Upper lobe of left lung (tissue), 6 donors: ENCODE measurements around the gene THOC5. TPM values are rescaled to one million over a fixed set of nuclear protein-coding genes. Genes with fewer than 3 reads are reported as not detected.

Experiments
- ATAC-seq, 2 donors: fragments of 200-7000 bp; cut with Tn5 transposase; one replicate each; pipeline ENCODE4 v1.9.1; 2022; ENCODE audit warnings: mild to moderate bottlenecking in 2 of 2, moderate library complexity in 2 of 2; ENCODE audit not compliant: low FRiP score in 2 of 2
- DNase-seq, 2 donors: peaks; one replicate each; pipeline ENCODE4 v3.0.0-alpha.2; 2019 to 2020
- H3K27ac ChIP-seq, 4 donors: fragments of 200-600 bp; sonication (generic); one replicate each; pipeline ENCODE4 v1.5.1; 2016 to 2019
- H3K27me3 ChIP-seq, 4 donors: fragments of 200-600 bp; sonication (generic); one replicate each; pipeline ENCODE4 v1.5.1; 2017 to 2019
- H3K36me3 ChIP-seq, 4 donors: fragments of 200-600 bp; sonication (generic); one replicate each; pipeline ENCODE4 v1.5.1; 2016 to 2019
- H3K4me1 ChIP-seq, 4 donors: fragments of 200-600 bp; sonication (generic); one replicate each; pipeline ENCODE4 v1.5.1; 2018 to 2019
- H3K4me3 ChIP-seq, 4 donors: fragments of 200-600 bp; sonication (generic); one replicate each; pipeline ENCODE4 v1.5.1; 2017 to 2019; ENCODE audit warnings: mild to moderate bottlenecking in 2 of 4, moderate library complexity in 1 of 4
- H3K9me3 ChIP-seq, 4 donors: fragments of 200-600 bp; sonication (generic); one replicate each; pipeline ENCODE4 v1.5.1; 2018 to 2019
- EP300 ChIP-seq, 4 donors: sonication (generic); formaldehyde crosslinking; IDR thresholded peaks; one replicate each; pipeline ENCODE4 v1.5.1; 2017; ENCODE audit warnings: antibody characterized with exemption in 4 of 4, control low read depth in 2 of 4
- POLR2A ChIP-seq, 4 donors: fragments of 450-650 bp; IDR thresholded peaks; one replicate each; pipeline ENCODE4 v1.5.1; 2016 to 2017; ENCODE audit warnings: antibody characterized with exemption in 4 of 4, mild to moderate bottlenecking in 2 of 4
- POLR2AphosphoS5 ChIP-seq, 2 donors: sonication (generic); formaldehyde crosslinking; IDR thresholded peaks; one replicate each; pipeline ENCODE4 v1.5.1; 2017; ENCODE audit warnings: antibody characterized with exemption in 2 of 2
- WGBS, 2 donors: methylation state at CpG; one replicate each; pipeline ENCODE4 v1.1.5; 2017 to 2018; 5-methylcytosine and 5-hydroxymethylcytosine counted together
- total RNA-seq, 6 donors: library from RNA; depleted of rRNA in 4 of 6; stranded (reverse); fragments of >200 nt in 4 of 6; gene quantifications; one replicate each; pipeline versions ENCODE4 v1.1.0 to v1.2.1, GENCODE V29; 2016 to 2021
- TF ChIP-seq, protein P1 (sequence below), 6 experiments: fragments of 450-650 bp in 4 of 6; fragments of 200-600 bp in 2 of 6; sonication (generic) in 2 of 6; IDR thresholded peaks; one replicate each; pipeline ENCODE4 v1.5.1; 2016 to 2019; ENCODE audit warnings: antibody characterized with exemption in 6 of 6
- donor health status: DM: no; HTN: no; CAD: no; lungs with moderate emphysema.
- donor health status: DM: no; HTN: yes; CAD: no; lungs with severe emphysema.

Gene THOC5
- total RNA-seq, 6 donors from 2014 or later = 30.1 to 126 (median 57.4) TPM

DNA sequence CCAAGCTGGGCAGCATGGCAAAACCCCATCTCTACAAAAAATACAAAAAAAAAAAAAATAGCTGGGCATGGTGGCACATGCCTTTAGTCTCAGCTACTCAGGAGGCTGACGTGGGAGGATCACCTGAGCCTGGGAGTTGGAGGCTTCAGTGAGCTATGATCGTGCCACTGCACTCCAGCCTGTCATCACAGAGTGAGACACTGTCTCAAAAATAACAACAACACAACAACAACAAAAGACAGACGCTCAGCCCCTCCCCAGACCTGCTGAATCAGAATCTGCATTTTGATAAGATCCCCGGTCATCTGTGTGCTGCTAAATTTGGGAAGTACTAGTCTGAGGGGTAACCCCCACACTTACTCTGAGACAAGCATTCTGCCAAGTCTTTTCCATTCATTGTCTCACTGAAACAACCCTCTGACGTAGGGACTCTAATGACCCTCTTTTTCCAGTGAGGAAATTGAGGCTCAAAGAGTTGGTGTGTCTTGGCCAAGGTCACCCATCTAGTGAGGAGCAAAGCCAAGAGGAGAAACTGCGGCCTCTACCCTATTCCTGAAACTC, 66.1 kb downstream of the THOC5 start:
- 85 to 86% methylated on average over 6 of the region's 6 CpGs for WGBS, 2 donors
- ATAC-seq = no peak

DNA sequence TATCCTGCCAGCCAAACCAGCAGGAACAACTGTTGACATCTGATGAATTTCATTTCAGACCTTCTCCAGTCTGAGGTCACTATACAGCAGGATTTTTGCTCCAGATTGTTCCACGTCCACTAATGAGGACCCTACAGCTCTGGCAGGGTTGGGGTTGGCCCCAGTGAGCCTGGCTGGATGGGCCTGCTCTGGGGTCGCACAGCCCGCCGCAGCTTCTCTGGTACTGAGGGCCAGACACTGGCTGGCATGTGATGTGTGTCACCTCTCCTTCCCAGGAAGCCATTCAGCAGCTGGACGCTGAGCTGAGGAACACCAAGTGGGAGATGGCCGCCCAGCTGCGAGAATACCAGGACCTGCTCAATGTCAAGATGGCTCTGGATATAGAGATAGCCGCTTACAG, 68.1 kb downstream of the THOC5 start:
- peaks cover 2 to 19% (median 11%) of the 10 kb centered on the region in 4 donors for H3K27me3 ChIP-seq
- WGBS, 2 donors = 80 to 89% methylated on average over 8 of the region's 8 CpGs
- no peaks in the 10 kb centered on the region for H3K9me3 ChIP-seq
- TF ChIP-seq POLR2A (IDR thresholded peaks at IDR 0.05) = no peak
- no peak for TF ChIP-seq EP300 (IDR thresholded peaks at IDR 0.05)
- ATAC-seq (no peak), DNase-seq (no peak)
- no peaks in the 10 kb centered on the region for H3K36me3 ChIP-seq
- H3K27ac ChIP-seq = no peak overlapping the region
- H3K4me1 ChIP-seq = peaks cover 6 to 14% (median 9%) of the 10 kb centered on the region in 4 donors
- no peak overlapping the region for H3K4me3 ChIP-seq

More for the DNA sequence above, 66.1 kb downstream of the THOC5 start:
- Histone ChIP-seq H3K36me3 (no peaks in the 10 kb centered on the region), H3K27ac (no peak overlapping the region), H3K4me1 (no peaks in the 10 kb centered on the region), H3K27me3 (no peaks in the 10 kb centered on the region), H3K9me3 (no peaks in the 10 kb centered on the region), H3K4me3 (no peak overlapping the region)
- TF ChIP-seq, protein P1, sequence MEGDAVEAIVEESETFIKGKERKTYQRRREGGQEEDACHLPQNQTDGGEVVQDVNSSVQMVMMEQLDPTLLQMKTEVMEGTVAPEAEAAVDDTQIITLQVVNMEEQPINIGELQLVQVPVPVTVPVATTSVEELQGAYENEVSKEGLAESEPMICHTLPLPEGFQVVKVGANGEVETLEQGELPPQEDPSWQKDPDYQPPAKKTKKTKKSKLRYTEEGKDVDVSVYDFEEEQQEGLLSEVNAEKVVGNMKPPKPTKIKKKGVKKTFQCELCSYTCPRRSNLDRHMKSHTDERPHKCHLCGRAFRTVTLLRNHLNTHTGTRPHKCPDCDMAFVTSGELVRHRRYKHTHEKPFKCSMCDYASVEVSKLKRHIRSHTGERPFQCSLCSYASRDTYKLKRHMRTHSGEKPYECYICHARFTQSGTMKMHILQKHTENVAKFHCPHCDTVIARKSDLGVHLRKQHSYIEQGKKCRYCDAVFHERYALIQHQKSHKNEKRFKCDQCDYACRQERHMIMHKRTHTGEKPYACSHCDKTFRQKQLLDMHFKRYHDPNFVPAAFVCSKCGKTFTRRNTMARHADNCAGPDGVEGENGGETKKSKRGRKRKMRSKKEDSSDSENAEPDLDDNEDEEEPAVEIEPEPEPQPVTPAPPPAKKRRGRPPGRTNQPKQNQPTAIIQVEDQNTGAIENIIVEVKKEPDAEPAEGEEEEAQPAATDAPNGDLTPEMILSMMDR (IDR thresholded peaks at IDR 0.05) = no peak
- no peak for TF ChIP-seq POLR2A (IDR thresholded peaks at IDR 0.05)
- TF ChIP-seq POLR2AphosphoS5 (IDR thresholded peaks at IDR 0.05) = no peak
- TF ChIP-seq EP300 (IDR thresholded peaks at IDR 0.05) = no peak
- DNase-seq = no peak

DNA sequence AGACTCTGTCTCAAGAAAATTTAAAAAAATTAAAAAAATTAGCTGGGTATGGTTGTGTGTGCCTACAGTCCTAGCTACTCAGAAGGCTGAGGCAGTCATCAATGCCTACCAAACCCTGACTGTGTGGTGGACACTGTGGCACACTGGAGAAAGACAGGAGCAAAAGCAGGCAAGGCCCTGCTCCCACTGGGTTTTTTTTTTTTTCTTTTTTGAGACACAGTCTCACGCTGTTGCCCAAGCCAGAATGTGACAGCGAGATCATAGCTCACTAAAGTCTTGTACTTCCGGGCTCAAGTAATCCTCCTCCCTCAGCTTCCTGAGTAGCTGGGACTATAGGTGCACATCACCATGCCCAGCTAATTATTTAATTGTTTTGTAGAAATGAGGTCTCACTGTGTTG, 68.9 kb downstream of the THOC5 start:
- WGBS, 2 donors = 96 to 98% methylated on average over 3 of the region's 3 CpGs
- Histone ChIP-seq H3K36me3 (no peaks in the 10 kb centered on the region), H3K9me3 (no peaks in the 10 kb centered on the region), H3K4me3 (no peak overlapping the region), H3K4me1 (peaks cover 11 to 22% (median 16%) of the 10 kb centered on the region in 4 donors), H3K27me3 (peaks cover 4 to 27% (median 19%) of the 10 kb centered on the region in 4 donors), H3K27ac (no peak overlapping the region)
- no peak for ATAC-seq
- TF ChIP-seq POLR2AphosphoS5 (IDR thresholded peaks at IDR 0.05) = no peak
- TF ChIP-seq, protein P1 (IDR thresholded peaks at IDR 0.05) = no peak
- no peak for TF ChIP-seq POLR2A (IDR thresholded peaks at IDR 0.05)
- TF ChIP-seq EP300 (IDR thresholded peaks at IDR 0.05) = no peak
- DNase-seq = no peak

DNA sequence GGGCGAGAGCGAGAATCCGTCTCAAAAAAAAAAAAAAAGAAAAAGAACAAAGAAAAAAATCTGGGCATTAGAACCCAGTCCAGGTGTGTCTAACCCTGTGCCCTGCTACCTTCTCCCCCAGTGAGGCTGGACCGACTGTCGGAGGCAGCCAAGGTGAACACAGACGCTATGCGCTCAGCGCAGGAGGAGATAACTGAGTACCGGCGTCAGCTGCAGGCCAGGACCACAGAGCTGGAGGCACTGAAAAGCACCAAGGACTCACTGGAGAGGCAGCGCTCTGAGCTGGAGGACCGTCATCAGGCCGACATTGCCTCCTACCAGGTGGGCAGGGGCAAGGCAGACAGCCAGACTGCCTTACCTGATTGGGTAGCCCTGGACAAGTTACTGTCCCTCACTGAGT, 70.3 kb downstream of the THOC5 start:
- Histone ChIP-seq H3K27me3 (peaks cover 4 to 35% (median 24%) of the 10 kb centered on the region in 4 donors), H3K4me1 (peaks cover 11 to 22% (median 16%) of the 10 kb centered on the region in 4 donors), H3K4me3 (no peak overlapping the region), H3K36me3 (no peaks in the 10 kb centered on the region), H3K27ac (no peak overlapping the region), H3K9me3 (no peaks in the 10 kb centered on the region)
- ATAC-seq (no peak), DNase-seq (no peak)
- TF ChIP-seq EP300 (IDR thresholded peaks at IDR 0.05) (no peak), POLR2A (IDR thresholded peaks at IDR 0.05) (no peak), POLR2AphosphoS5 (IDR thresholded peaks at IDR 0.05) (no peak)
- TF ChIP-seq, protein P1 (IDR thresholded peaks at IDR 0.05) = no peak
- 92 to 94% methylated on average over 10 to 13 of the region's 13 CpGs for WGBS, 2 donors

DNA sequence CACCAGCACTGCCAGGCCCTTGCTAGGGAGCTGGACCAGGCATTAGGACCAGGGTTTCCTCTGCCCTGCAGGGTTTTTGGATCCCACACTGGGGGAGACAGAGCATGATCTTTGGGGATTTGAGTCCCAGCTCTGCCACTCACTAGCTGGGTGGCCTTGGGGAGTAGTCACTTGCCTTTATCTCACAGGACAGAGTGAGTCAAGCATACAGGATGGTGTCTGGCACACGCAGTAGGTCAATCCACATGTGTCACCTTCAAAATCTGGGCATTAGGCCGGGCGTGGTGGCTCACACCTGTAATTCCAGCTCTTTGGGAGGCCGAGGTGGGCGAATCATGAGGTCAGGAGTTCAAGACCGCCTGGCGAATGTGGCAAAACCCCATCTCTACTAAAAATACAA, 70.8 kb downstream of the THOC5 start:
- TF ChIP-seq POLR2A (IDR thresholded peaks at IDR 0.05) (no peak), POLR2AphosphoS5 (IDR thresholded peaks at IDR 0.05) (no peak), EP300 (IDR thresholded peaks at IDR 0.05) (no peak)
- TF ChIP-seq, protein P1 (IDR thresholded peaks at IDR 0.05) = no peak
- peaks cover 4 to 35% (median 25%) of the 10 kb centered on the region in 4 donors for H3K27me3 ChIP-seq

More for the DNA sequence above, 70.8 kb downstream of the THOC5 start:
- DNase-seq = no peak
- Histone ChIP-seq H3K36me3 (no peaks in the 10 kb centered on the region), H3K9me3 (no peaks in the 10 kb centered on the region), H3K27ac (no peak overlapping the region), H3K4me3 (no peak overlapping the region), H3K4me1 (peaks cover 11 to 22% (median 16%) of the 10 kb centered on the region in 4 donors)
- 93 to 96% methylated on average over 7 of the region's 7 CpGs for WGBS, 2 donors
- no peak for ATAC-seq
